OCI-M1 (cell line): Measurements from ENCODE around the gene KCNJ1.

Experiments used
- DNase-seq: peaks from one replicate; lab custom pipeline; 2025; lab: John Stamatoyannopoulos, UW

The KCNJ1 gene

GRCh38 chr11:128824191-128825049 is 42.7 kb downstream of the KCNJ1 start:
- DNase-seq = no peak

GRCh38 chr11:128823753-128824152 is 43.3 kb downstream of the KCNJ1 start:
- no peak for DNase-seq

GRCh38 chr11:128822130-128822529 is 45.0 kb downstream of the KCNJ1 start:
- no peak for DNase-seq

- DNase-seq = no peak
Observed at GRCh38 chr11:128821556-128821955, 45.5 kb downstream of the KCNJ1 start.

- DNase-seq = no peak
Observed at GRCh38 chr11:128819198-128819597, 47.9 kb downstream of the KCNJ1 start.

GRCh38 chr11:128814856-128815705 is 52.0 kb downstream of the KCNJ1 start:
- DNase-seq = no peak

- DNase-seq = no peak
Observed at GRCh38 chr11:128813729-128814128, 53.4 kb downstream of the KCNJ1 start.

GRCh38 chr11:128810784-128811514 is 56.1 kb downstream of the KCNJ1 start:
- DNase-seq = no peak

- DNase-seq = no peak
Observed at GRCh38 chr11:128809128-128809527, 58.0 kb downstream of the KCNJ1 start.

GRCh38 chr11:128807909-128808308 is 59.2 kb downstream of the KCNJ1 start:
- DNase-seq = no peak

GRCh38 chr11:128806506-128807261 is 60.4 kb downstream of the KCNJ1 start:
- no peak for DNase-seq

GRCh38 chr11:128804481-128804880 is 62.6 kb downstream of the KCNJ1 start:
- no peak for DNase-seq

- peak; percentile 15 for DNase-seq
Observed at GRCh38 chr11:128803449-128804245, 63.4 kb downstream of the KCNJ1 start.

- DNase-seq = peak; percentile 87
Observed at GRCh38 chr11:128803011-128803410, 64.1 kb downstream of the KCNJ1 start.

- DNase-seq = no peak
Observed at GRCh38 chr11:128802358-128802981, 64.6 kb downstream of the KCNJ1 start.

- no peak for DNase-seq
Observed at GRCh38 chr11:128800871-128801417, 66.2 kb downstream of the KCNJ1 start.

- DNase-seq = no peak
Observed at GRCh38 chr11:128796270-128796669, 70.8 kb downstream of the KCNJ1 start.

- no peak for DNase-seq
Observed at GRCh38 chr11:128790196-128790595, 76.9 kb downstream of the KCNJ1 start.

- no peak for DNase-seq
Observed at GRCh38 chr11:128789497-128790150, 77.5 kb downstream of the KCNJ1 start.
